GM12878 (cell line): ENCODE data around the gene EIF2A. TPM values are rescaled to one million over a fixed set of nuclear protein-coding genes. Genes with fewer than 3 reads are reported as not detected.

Experiments
- ATAC-seq: fragments of 200-7000 bp; cut with Tn5 transposase; 3 replicates; pipeline ENCODE4 v1.9.1; 2020; ENCODE audit warnings: mild to moderate bottlenecking, moderate library complexity
- BruUV-seq: library from RNA; stranded (reverse); fragments of 400-500 nt; replicated peaks from 2 replicates; lab custom pipeline; 2021; lab: Mats Ljungman, UMichigan
- CTCF ChIA-PET: fragments of 300-600 bp; sonication (Branson Sonifier 250); formaldehyde crosslinking; extraction: SDS; loops from one replicate; lab custom pipeline; 2021; ENCODE audit warnings: inconsistent platforms; lab: Yijun Ruan, JAX
- POLR2A ChIA-PET: fragments of 350-600 bp; formaldehyde crosslinking; extraction: SDS; loops from one replicate; lab custom pipeline; 2021; ENCODE audit warnings: inconsistent platforms; lab: Charles Lee
- RAD21 ChIA-PET: fragments of 300-600 bp; sonication (Branson Sonifier 250); formaldehyde crosslinking; loops from one replicate; lab custom pipeline; 2023; ENCODE audit warnings: antibody characterized with exemption; ENCODE audit not compliant: unreplicated experiment; lab: Charles Lee
- SMC1A ChIA-PET: fragments of 300-600 bp; sonication (Branson Sonifier 250); formaldehyde crosslinking; loops from one replicate; lab custom pipeline; 2023; ENCODE audit not compliant: unreplicated experiment, uncharacterized antibody; lab: Charles Lee
- DNase-seq: peaks from one replicate; pipeline ENCODE4 v3.0.0-alpha.2; 2011; ENCODE audit warnings: low read depth, low spot score
- FAIRE-seq: peaks from 3 replicates; lab custom pipeline; 2011; peaks lifted over from hg19 to GRCh38; lab: Jason Lieb, UNC
- H2AFZ ChIP-seq: 2 replicates; pipeline ENCODE4 v1.6.0; 2011; ENCODE audit warnings: low read depth, low read length, control low read depth; ENCODE audit not compliant: control insufficient read depth
- H3K27ac ChIP-seq: 2 replicates; pipeline ENCODE4 v1.5.1; 2011; ENCODE audit warnings: control low read depth; ENCODE audit not compliant: control insufficient read depth, insufficient read depth
- H3K27me3 ChIP-seq, 2 experiments: replicated peaks in 1 of 2; 2 replicates each; pipeline versions ENCODE4 v1.6.0 to v1.6.1; 2011; ENCODE audit warnings: low read length in 1 of 2; ENCODE audit not compliant: control insufficient read depth in 2 of 2, insufficient read depth in 2 of 2
- H3K36me3 ChIP-seq, 2 experiments: 2 replicates each; pipeline ENCODE4 v1.5.1; 2011; ENCODE audit warnings: low read length in 1 of 2; ENCODE audit not compliant: control insufficient read depth in 2 of 2, insufficient read depth in 2 of 2
- H3K4me1 ChIP-seq: 2 replicates; pipeline ENCODE4 v1.6.1; 2011; ENCODE audit warnings: mild to moderate bottlenecking, low read length, moderate library complexity, mixed read lengths; ENCODE audit not compliant: control insufficient read depth, insufficient read depth
- H3K4me2 ChIP-seq: 2 replicates; pipeline ENCODE4 v1.6.0; 2011; ENCODE audit warnings: control low read depth; ENCODE audit not compliant: control insufficient read depth, insufficient read depth
- H3K4me3 ChIP-seq: fragments of 200-600 bp; sonication (generic); 2 replicates; pipeline ENCODE4 v1.5.1; 2016
- H3K79me2 ChIP-seq: 2 replicates; pipeline ENCODE4 v1.6.0; 2011; ENCODE audit warnings: low read length; ENCODE audit not compliant: control insufficient read depth, insufficient read depth
- H3K9ac ChIP-seq: 2 replicates; pipeline ENCODE4 v1.8.0; 2011; ENCODE audit warnings: low read length, control low read depth, mixed read lengths; ENCODE audit not compliant: control insufficient read depth, insufficient read depth
- H3K9me3 ChIP-seq: replicated peaks from 3 replicates; pipeline ENCODE4 v1.5.1; 2011; ENCODE audit warnings: mild to moderate bottlenecking, low read length; ENCODE audit not compliant: control insufficient read depth, insufficient read depth
- H4K20me1 ChIP-seq: 2 replicates; pipeline ENCODE4 v1.6.0; 2011; ENCODE audit not compliant: control insufficient read depth, insufficient read depth
- CBFB ChIP-seq: IDR thresholded peaks from 2 replicates; pipeline ENCODE4 v1.6.1; 2016; ENCODE audit warnings: antibody characterized with exemption, low read depth
- IKZF1 ChIP-seq: fragments of 450-650 bp; conservative IDR thresholded peaks from 2 replicates; pipeline ENCODE4 v1.6.1; 2017; ENCODE audit warnings: antibody characterized with exemption, mild to moderate bottlenecking
- IKZF2 ChIP-seq, 2 experiments: fragments of 450-650 bp; IDR thresholded peaks; 2 replicates each; pipeline ENCODE4 v1.6.1; 2017; ENCODE audit warnings: mild to moderate bottlenecking in 2 of 2, moderate library complexity in 2 of 2
- LARP7 ChIP-seq: fragments of 450-650 bp; IDR thresholded peaks from 2 replicates; pipeline ENCODE4 v1.6.1; 2017; ENCODE audit warnings: mild to moderate bottlenecking
- MYB ChIP-seq: fragments of 150-350 bp; IDR thresholded peaks from 2 replicates; pipeline ENCODE4 v1.6.1; 2014; ENCODE audit warnings: mild to moderate bottlenecking, low read depth, low read length, borderline replicate concordance
- NR2C1 ChIP-seq: fragments of 450-650 bp; IDR thresholded peaks from 2 replicates; pipeline ENCODE4 v1.6.1; 2017; ENCODE audit warnings: antibody characterized with exemption, mild to moderate bottlenecking, moderate library complexity
- PML ChIP-seq: IDR thresholded peaks from 2 replicates; pipeline ENCODE4 v1.6.1; 2012; ENCODE audit warnings: low read length, inconsistent platforms
- POU2F2 ChIP-seq: IDR thresholded peaks from 3 replicates; pipeline ENCODE4 v1.6.1; 2011; ENCODE audit warnings: low read depth, mild to moderate bottlenecking, low read length, borderline replicate concordance
- TBL1XR1 ChIP-seq: IDR thresholded peaks from 2 replicates; pipeline ENCODE4 v1.6.1; 2012; ENCODE audit warnings: low read depth, low read length, improper control_type of control experiment
- WRNIP1 ChIP-seq: IDR thresholded peaks from 2 replicates; pipeline ENCODE4 v1.6.1; 2011; ENCODE audit warnings: low read depth, low read length, improper control_type of control experiment, borderline replicate concordance
- ZNF207 ChIP-seq: fragments of 450-650 bp; IDR thresholded peaks from 2 replicates; pipeline ENCODE4 v1.6.1; 2014; ENCODE audit warnings: antibody characterized with exemption, mild to moderate bottlenecking, borderline replicate concordance
- WGBS: methylation state at CpG from one replicate; pipeline ENCODE4 v1.1.6; 2016; ENCODE audit warnings: low lambda C conversion rate; ENCODE audit not compliant: insufficient replicate concordance, insufficient coverage; ENCODE audit errors: missing lambda C conversion rate; 5-methylcytosine and 5-hydroxymethylcytosine counted together
- in situ Hi-C: fragments of 300-500 bp; cut with MboI; formaldehyde crosslinking; loops from 9 replicates; pipeline ENCODE4 v1.14.3; 2018; ENCODE audit warnings: mixed read lengths
- intact Hi-C: fragments of 100-400 bp; cut with micrococcal nuclease; formaldehyde crosslinking; loops from one replicate; pipeline ENCODE4 v1.14.2; 2022; ENCODE audit not compliant: unreplicated experiment
- polyA plus RNA-seq, 11 experiments: library from polyadenylated mRNA; depleted of rRNA in 4 of 11; unstranded in 6 of 11; stranded (reverse) in 5 of 11; fragments of >200 nt; fragmentation: Nextera tagmentation in 4 of 11; fragmentation: Illumina TruSeq in 1 of 11; extraction: Ambion mirVana in 4 of 11; extraction: Trizol in 1 of 11; gene quantifications; 1 replicate in 1 of 11; 2 replicates in 10 of 11; pipeline versions ENCODE4 v1.2.1 to v1.2.3, GENCODE V29; 2011 to 2016; ENCODE audit warnings: inconsistent platforms in 2 of 11, missing spikeins in 2 of 11, low read depth in 1 of 11
- total RNA-seq, 4 experiments: library from RNA; depleted of rRNA in 3 of 4; stranded (reverse); fragments of >200 nt in 3 of 4; fragmentation: Illumina TruSeq in 1 of 4; extraction: Trizol in 1 of 4; gene quantifications; 2 replicates each; pipeline versions ENCODE4 v1.2.1 to v1.2.3, GENCODE V29; 2013 to 2021

Gene EIF2A
- total and polyA plus RNA-seq, 10 of the 15 experiments (the other 5 are each of a cell fraction or from before 2014, with no cell fraction given), result 85.4 to 211 (median 136) TPM

- Histone ChIP-seq H3K27ac (peak overlapping the region; percentile 58; the same call in 1 of the 2 replicates), H3K79me2 (peaks cover 98% of the 10 kb centered on the region), H4K20me1 (peaks cover 6% of the 10 kb centered on the region), H3K27me3 (no peaks in the 10 kb centered on the region), H3K4me3 (peak overlapping the region; percentile 92), H2AFZ (no peak overlapping the region), H3K4me2 (peak overlapping the region; percentile 77), H3K9ac (no peak overlapping the region; the same call in 1 of the 2 replicates), H3K9me3 (no peaks in the 10 kb centered on the region; the same call in 2 of the 3 replicates), H3K36me3 (peaks cover 7 to 14% of the 10 kb centered on the region in 2 experiments), H3K4me1 (peaks cover 11% of the 10 kb centered on the region)
- ChIA-PET RAD21 (interaction anchor here (1.0 to 3.1 kb wide), 4 partner anchors 9 to 96 kb away, joined by 4 to 14 read pairs (median 5); partner anchors contain the start of gene ERICH6), SMC1A (interaction anchor here (0.7 to 1.6 kb wide), 11 partner anchors 9 to 157 kb away, joined by 3 to 6 read pairs (median 4); no protein-coding TSS in a partner anchor), CTCF (interaction anchor here (0.7 to 1.8 kb wide), 5 partner anchors 9 to 154 kb away, joined by 3 to 7 read pairs (median 4); no protein-coding TSS in a partner anchor), POLR2A (interaction anchor here (0.6 to 1.7 kb wide), 3 partner anchors 58 to 145 kb away, joined by 3 to 7 read pairs (median 4); partner anchors contain the start of genes EIF2A and SERP1)
- ATAC-seq (peak; percentile 27), FAIRE-seq (no peak), DNase-seq (no peak)
- 24% methylated on average over 8 of the region's 8 CpGs for WGBS
- TF ChIP-seq IKZF2 (IDR thresholded peaks at IDR 0.05) (peak; percentile 23 to 41; a peak in 2 of 4 replicates), PML (0 out of 2 replicates have a peak, but pooled peaks have one; percentile 1), IKZF1 (peak; percentile 55; the same call in 1 of the 2 replicates), TBL1XR1 (no peak), ZNF207 (no peak), POU2F2 (peak; percentile 94; the same call in 2 of the 3 replicates), WRNIP1 (0 out of 2 replicates have a peak, but pooled peaks have one; percentile 64), NR2C1 (no peak), LARP7 (no peak), MYB (no peak), CBFB (no peak)
- intact Hi-C loops (no loop called here), in situ Hi-C loops (no loop called here)
- no TSS peak for BruUV-seq
Observed at GRCh38 chr3:150607267-150608065, 60.9 kb downstream of the EIF2A start.
